IMR-90 (cell line): Measurements from ENCODE around the gene PBXIP1. TPM values are rescaled to one million over a fixed set of nuclear protein-coding genes. Genes with fewer than 3 reads are reported as not detected.

Source experiments
- ATAC-seq: fragments of 200-7000 bp; cut with Tn5 transposase; 2 replicates; pipeline ENCODE4 v1.9.1; 2020; ENCODE audit warnings: low read depth, mild to moderate bottlenecking, moderate library complexity
- BruUV-seq: library from RNA; stranded (reverse); fragments of 400-500 nt; replicated peaks from 2 replicates; lab custom pipeline; 2021; lab: Mats Ljungman, UMichigan
- CTCF ChIA-PET: fragments of 300-600 bp; formaldehyde crosslinking; extraction: SDS; loops from one replicate; lab custom pipeline; 2021; ENCODE audit warnings: antibody characterized with exemption; lab: Yijun Ruan, JAX
- POLR2A ChIA-PET: fragments of 300-600 bp; sonication (Branson Sonifier 250); formaldehyde crosslinking; loops from one replicate; lab custom pipeline; 2022; ENCODE audit warnings: antibody characterized with exemption; ENCODE audit not compliant: unreplicated experiment; lab: Charles Lee
- DNase-seq: peaks from one replicate; pipeline ENCODE4 v3.0.0; 2013
- H2AFZ ChIP-seq: replicated peaks from 2 replicates; pipeline ENCODE3; 2013; ENCODE audit warnings: low read length, mild to moderate bottlenecking; ENCODE audit not compliant: poor library complexity
- H2AK5ac ChIP-seq: 2 replicates; pipeline ENCODE4 v1.6.1; 2013; ENCODE audit warnings: low read depth, low read length, inconsistent platforms
- H2AK9ac ChIP-seq: replicated peaks from 2 replicates; pipeline ENCODE3; 2013; ENCODE audit warnings: mild to moderate bottlenecking, low read depth, low read length, moderate library complexity; ENCODE audit not compliant: poor library complexity
- H2BK120ac ChIP-seq: 2 replicates; pipeline ENCODE4 v1.6.1; 2013; ENCODE audit warnings: low read depth, low read length, inconsistent platforms
- H2BK15ac ChIP-seq: 3 replicates; pipeline ENCODE4 v1.6.1; 2013; ENCODE audit warnings: low read depth, low read length, inconsistent platforms
- H2BK20ac ChIP-seq: 2 replicates; pipeline ENCODE4 v1.6.1; 2013; ENCODE audit warnings: low read depth, mild to moderate bottlenecking, inconsistent platforms, low read length, moderate library complexity
- H2BK5ac ChIP-seq: 2 replicates; pipeline ENCODE4 v1.6.1; 2013; ENCODE audit warnings: mild to moderate bottlenecking, low read depth, low read length, inconsistent platforms; ENCODE audit not compliant: poor library complexity, severe bottlenecking
- H3K14ac ChIP-seq: replicated peaks from 2 replicates; pipeline ENCODE4 v1.6.1; 2013; ENCODE audit warnings: low read depth, low read length, inconsistent platforms
- H3K18ac ChIP-seq: 2 replicates; pipeline ENCODE4 v1.6.1; 2013; ENCODE audit warnings: low read depth, low read length, control low read depth
- H3K23ac ChIP-seq: 2 replicates; pipeline ENCODE4 v1.6.1; 2013; ENCODE audit warnings: low read depth, low read length, inconsistent platforms
- H3K27ac ChIP-seq: 2 replicates; pipeline ENCODE4 v1.5.1; 2013; ENCODE audit warnings: mild to moderate bottlenecking, control low read depth, low read length; ENCODE audit not compliant: insufficient read depth
- H3K27me3 ChIP-seq: 2 replicates; pipeline ENCODE4 v1.6.1; 2013; ENCODE audit warnings: low read length; ENCODE audit not compliant: control insufficient read depth, insufficient read depth
- H3K36me3 ChIP-seq: 2 replicates; pipeline ENCODE4 v1.6.1; 2013; ENCODE audit warnings: low read length, mixed read lengths; ENCODE audit not compliant: control insufficient read depth, insufficient read depth
- H3K4ac ChIP-seq: 2 replicates; pipeline ENCODE4 v1.6.1; 2013; ENCODE audit warnings: low read depth, low read length, inconsistent platforms
- H3K4me1 ChIP-seq: 2 replicates; pipeline ENCODE4 v1.6.1; 2013; ENCODE audit warnings: low read length, mixed read lengths; ENCODE audit not compliant: control insufficient read depth, insufficient read depth
- H3K4me2 ChIP-seq: 2 replicates; pipeline ENCODE4 v1.6.1; 2013; ENCODE audit warnings: low read depth, mild to moderate bottlenecking, control low read depth, low read length, moderate library complexity
- H3K4me3 ChIP-seq: 2 replicates; pipeline ENCODE4 v1.5.1; 2013; ENCODE audit warnings: low read depth, mild to moderate bottlenecking, control low read depth, low read length, moderate library complexity; ENCODE audit not compliant: insufficient read depth
- H3K56ac ChIP-seq: 2 replicates; pipeline ENCODE4 v1.6.1; 2013; ENCODE audit warnings: low read length, inconsistent platforms; ENCODE audit not compliant: insufficient read depth; ENCODE audit errors: extremely low read depth
- H3K79me1 ChIP-seq, 2 experiments: 2 replicates each; pipeline ENCODE4 v1.6.1; 2013; ENCODE audit warnings: low read length in 2 of 2, inconsistent platforms in 1 of 2, low read depth in 1 of 2
- H3K9ac ChIP-seq: 2 replicates; pipeline ENCODE4 v1.6.1; 2013; ENCODE audit warnings: low read depth, low read length, control low read depth
- H3K9me1 ChIP-seq: 2 replicates; pipeline ENCODE4 v1.6.1; 2013; ENCODE audit warnings: low read length, inconsistent platforms; ENCODE audit not compliant: insufficient read depth
- H3K9me3 ChIP-seq: 2 replicates; pipeline ENCODE4 v1.6.1; 2013; ENCODE audit warnings: low read length; ENCODE audit not compliant: control insufficient read depth, insufficient read depth
- H4K20me1 ChIP-seq: 2 replicates; pipeline ENCODE4 v1.6.1; 2013; ENCODE audit warnings: low read length, inconsistent platforms; ENCODE audit not compliant: insufficient read depth
- H4K5ac ChIP-seq: 2 replicates; pipeline ENCODE4 v1.6.1; 2013; ENCODE audit warnings: mild to moderate bottlenecking, low read depth, low read length, control low read depth
- H4K8ac ChIP-seq, 2 experiments: 2 replicates each; pipeline ENCODE4 v1.6.1; 2013; ENCODE audit warnings: low read depth in 2 of 2, low read length in 2 of 2, control low read depth in 1 of 2, inconsistent platforms in 1 of 2
- H4K91ac ChIP-seq: 2 replicates; pipeline ENCODE4 v1.6.1; 2013; ENCODE audit warnings: low read depth, low read length, inconsistent platforms; ENCODE audit not compliant: insufficient read depth
- BHLHE40 ChIP-seq: fragments of 150-350 bp; IDR thresholded peaks from 2 replicates; pipeline ENCODE4 v1.6.1; 2016; ENCODE audit warnings: mild to moderate bottlenecking, low read depth, low read length
- CEBPB ChIP-seq: IDR thresholded peaks from 2 replicates; pipeline ENCODE4 v1.6.1; 2012; ENCODE audit warnings: low read depth, low read length, improper control_type of control experiment
- FOS ChIP-seq: fragments of 150-350 bp; IDR thresholded peaks from 2 replicates; pipeline ENCODE4 v1.6.1; 2016; ENCODE audit warnings: low read depth, low read length
- MAFK ChIP-seq: IDR thresholded peaks from 2 replicates; pipeline ENCODE4 v1.6.1; 2012; ENCODE audit warnings: low read depth, low read length, improper control_type of control experiment
- MAZ ChIP-seq: IDR thresholded peaks from 2 replicates; pipeline ENCODE4 v1.6.1; 2012; ENCODE audit warnings: low read depth, mild to moderate bottlenecking, low read length, improper control_type of control experiment, moderate library complexity, borderline replicate concordance
- MXI1 ChIP-seq: IDR thresholded peaks from 2 replicates; pipeline ENCODE4 v1.6.1; 2012; ENCODE audit warnings: low read depth, mild to moderate bottlenecking, low read length, moderate library complexity, borderline replicate concordance
- NFE2L2 ChIP-seq: fragments of 150-350 bp; IDR thresholded peaks from 2 replicates; pipeline ENCODE4 v1.6.1; 2016; ENCODE audit warnings: low read depth, mild to moderate bottlenecking, low read length
- POLR2A ChIP-seq: IDR thresholded peaks from 2 replicates; pipeline ENCODE4 v1.6.1; 2012; ENCODE audit warnings: mild to moderate bottlenecking, low read depth, low read length
- RAD21 ChIP-seq: IDR thresholded peaks from 2 replicates; pipeline ENCODE4 v1.6.1; 2012; ENCODE audit warnings: low read length, improper control_type of control experiment
- RCOR1 ChIP-seq: IDR thresholded peaks from 2 replicates; pipeline ENCODE4 v1.6.1; 2012; ENCODE audit warnings: mild to moderate bottlenecking, low read length, improper control_type of control experiment; ENCODE audit not compliant: insufficient replicate concordance
- RFX5 ChIP-seq: IDR thresholded peaks from 2 replicates; pipeline ENCODE4 v1.8.0; 2012; ENCODE audit warnings: low read depth, mild to moderate bottlenecking, low read length, moderate library complexity
- SMC3 ChIP-seq: fragments of 150-350 bp; IDR thresholded peaks from 2 replicates; pipeline ENCODE4 v1.6.1; 2016; ENCODE audit warnings: low read depth, mild to moderate bottlenecking, antibody characterized with exemption, low read length, moderate library complexity
- WGBS, 2 experiments: methylation state at CpG; one replicate each; pipeline versions ENCODE4 v1.1.5 to v1.1.7; 2013; ENCODE audit warnings: missing lambda C conversion rate in 2 of 2; ENCODE audit not compliant: insufficient read length in 1 of 2; ENCODE audit errors: extremely low coverage in 2 of 2; 5-methylcytosine and 5-hydroxymethylcytosine counted together
- dilution Hi-C: fragments of 300-500 bp; cut with HindIII; formaldehyde crosslinking; loops from one replicate; pipeline ENCODE4 v1.14.3; 2018; ENCODE audit warnings: low sequenced_read_pairs; ENCODE audit not compliant: unreplicated experiment
- in situ Hi-C: fragments of 300-500 bp; cut with MboI; formaldehyde crosslinking; loops from 3 replicates; pipeline ENCODE4 v1.14.3; 2019; ENCODE audit warnings: low sequenced_read_pairs, inconsistent platforms, mixed read lengths
- intact Hi-C: fragments of 100-400 bp; cut with micrococcal nuclease; formaldehyde crosslinking; loops from 2 replicates; pipeline ENCODE4 v1.10.0; 2022
- polyA plus RNA-seq, 3 experiments: library from polyadenylated mRNA; depleted of rRNA; stranded (reverse); fragments of >200 nt; gene quantifications; 2 replicates each; pipeline ENCODE4 v1.2.3, GENCODE V29; 2012; ENCODE audit warnings: low replicate concordance in 1 of 3
- total RNA-seq: library from RNA; depleted of rRNA; stranded (reverse); fragments of >200 nt; gene quantifications from 2 replicates; pipeline ENCODE4 v1.2.3, GENCODE V29; 2012
- TF ChIP-seq, protein P1 (sequence below): conservative IDR thresholded peaks from 2 replicates; pipeline ENCODE4 v1.5.1; 2012; ENCODE audit warnings: mild to moderate bottlenecking, low read depth, low read length, improper control_type of control experiment

The PBXIP1 gene
- total and polyA plus RNA-seq, 2 of the 4 experiments (the other 2 are of a cell fraction), result 28.3 to 44.2 TPM

DNA sequence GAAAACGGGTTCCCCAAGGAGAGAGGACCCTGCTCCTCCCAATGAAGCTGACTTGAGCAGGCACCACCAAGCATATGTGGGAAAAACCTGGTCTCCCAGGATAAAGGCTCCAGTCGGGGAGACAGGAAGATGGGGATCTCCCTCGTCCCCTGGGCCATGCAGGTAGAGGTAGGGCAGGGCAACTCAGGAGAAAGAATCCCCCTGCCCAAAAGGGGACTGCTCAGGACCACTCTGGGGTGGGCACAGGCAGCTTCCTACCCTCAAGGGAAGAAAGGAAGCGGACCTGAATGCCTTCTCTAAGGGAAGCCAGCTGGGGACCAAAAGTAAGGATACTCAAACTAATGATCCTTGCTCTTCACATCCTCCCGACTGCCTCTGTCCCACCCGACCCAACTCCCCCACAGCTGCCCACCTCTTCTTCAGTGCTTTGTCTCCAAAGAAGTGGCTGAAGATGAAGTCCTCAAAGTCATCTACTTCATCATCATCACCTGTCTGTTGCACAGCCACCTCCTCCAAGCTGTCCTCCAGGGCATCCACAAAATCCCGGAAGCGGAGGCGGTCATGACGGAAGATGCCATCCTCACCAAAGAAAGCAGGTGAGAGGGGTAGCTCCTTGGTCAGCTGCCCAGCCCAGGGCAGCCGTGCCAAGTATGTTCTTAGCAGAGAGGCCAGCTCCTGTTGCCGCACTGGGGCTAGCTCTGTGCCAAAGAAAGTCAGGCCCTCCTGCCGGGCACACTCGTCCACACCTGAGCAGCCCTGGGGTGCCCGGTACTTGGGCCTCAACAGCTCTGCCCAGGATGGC is 10.5 kb downstream of the PBXIP1 start (continued):
- TF ChIP-seq RAD21, result no peak

DNA sequence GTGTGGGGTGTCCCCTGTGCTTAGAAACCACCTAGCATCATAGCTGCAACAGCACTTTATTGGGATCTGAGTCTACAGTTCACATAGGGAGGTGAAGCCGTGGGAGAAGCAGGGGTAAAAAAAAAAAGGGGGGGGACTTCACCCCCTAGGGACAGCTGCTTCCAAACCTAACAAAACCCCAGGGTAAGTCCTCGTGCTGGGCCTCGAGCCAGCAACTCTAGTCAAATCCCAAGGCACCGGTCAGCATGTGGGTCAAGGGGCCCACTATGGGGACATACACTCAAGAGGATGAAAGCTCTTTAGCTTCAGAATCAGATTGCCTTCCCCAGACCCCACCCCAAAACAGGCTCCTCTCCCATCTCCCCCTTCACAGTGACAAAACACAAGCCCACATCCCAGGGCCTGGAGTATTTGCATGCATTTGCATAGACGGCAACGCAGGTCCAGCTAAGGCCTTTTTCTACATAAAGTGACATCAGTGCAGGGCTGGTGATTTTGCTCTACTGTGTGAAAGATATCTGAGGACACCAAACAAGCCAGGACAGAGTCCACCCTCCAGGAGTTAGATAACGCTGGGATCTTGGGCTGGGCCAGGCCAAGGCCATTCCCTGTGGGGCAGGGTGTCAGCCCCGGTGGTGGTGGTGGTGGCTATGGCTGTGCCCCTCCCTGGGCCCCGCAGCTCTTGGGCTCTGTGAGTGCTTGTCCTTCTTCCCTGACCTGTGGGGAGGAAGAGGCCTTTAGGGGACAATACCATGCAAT is 11.3 kb downstream of the PBXIP1 start:
- no peak overlapping the region for H3K56ac ChIP-seq
- H2AK5ac ChIP-seq, result no peak overlapping the region
- H3K4me1 ChIP-seq, result no peaks in the 10 kb centered on the region; the same call in 1 of the 2 replicates
- no peak overlapping the region for H3K4ac ChIP-seq
- no peak overlapping the region for H4K8ac ChIP-seq
- no peak for TF ChIP-seq FOS
- no peak for TF ChIP-seq MAZ
- TF ChIP-seq MAFK, result no peak
- TF ChIP-seq POLR2A, result no peak
- no peak for TF ChIP-seq BHLHE40
- no peak for TF ChIP-seq RCOR1
- TF ChIP-seq SMC3, result no peak
- no peak for TF ChIP-seq NFE2L2
- no peak for TF ChIP-seq MXI1
- TF ChIP-seq CEBPB, result no peak
- no peak for TF ChIP-seq RAD21
- TF ChIP-seq, protein P1, sequence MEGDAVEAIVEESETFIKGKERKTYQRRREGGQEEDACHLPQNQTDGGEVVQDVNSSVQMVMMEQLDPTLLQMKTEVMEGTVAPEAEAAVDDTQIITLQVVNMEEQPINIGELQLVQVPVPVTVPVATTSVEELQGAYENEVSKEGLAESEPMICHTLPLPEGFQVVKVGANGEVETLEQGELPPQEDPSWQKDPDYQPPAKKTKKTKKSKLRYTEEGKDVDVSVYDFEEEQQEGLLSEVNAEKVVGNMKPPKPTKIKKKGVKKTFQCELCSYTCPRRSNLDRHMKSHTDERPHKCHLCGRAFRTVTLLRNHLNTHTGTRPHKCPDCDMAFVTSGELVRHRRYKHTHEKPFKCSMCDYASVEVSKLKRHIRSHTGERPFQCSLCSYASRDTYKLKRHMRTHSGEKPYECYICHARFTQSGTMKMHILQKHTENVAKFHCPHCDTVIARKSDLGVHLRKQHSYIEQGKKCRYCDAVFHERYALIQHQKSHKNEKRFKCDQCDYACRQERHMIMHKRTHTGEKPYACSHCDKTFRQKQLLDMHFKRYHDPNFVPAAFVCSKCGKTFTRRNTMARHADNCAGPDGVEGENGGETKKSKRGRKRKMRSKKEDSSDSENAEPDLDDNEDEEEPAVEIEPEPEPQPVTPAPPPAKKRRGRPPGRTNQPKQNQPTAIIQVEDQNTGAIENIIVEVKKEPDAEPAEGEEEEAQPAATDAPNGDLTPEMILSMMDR, result no peak
- TF ChIP-seq RFX5, result no peak
- no peak for ATAC-seq
- H2BK5ac ChIP-seq, result no peak overlapping the region
- no peaks in the 10 kb centered on the region; the same call in 1 of the 2 replicates for H3K9me1 ChIP-seq
- H3K9me3 ChIP-seq, result no peaks in the 10 kb centered on the region
- no peak overlapping the region for H2AK9ac ChIP-seq
- ChIA-PET CTCF (interaction anchor here (0.6 to 1.1 kb wide), 2 partner anchors 16 to 33 kb away, joined by 3 read pairs; partner anchors contain the start of gene PYGO2), POLR2A (interaction anchor here (0.5 kb wide), 1 partner anchor 386 kb away, joined by 8 read pairs; the partner anchor contains the start of gene UBE2Q1)
- H3K27me3 ChIP-seq, result no peaks in the 10 kb centered on the region
- peaks cover 36% of the 10 kb centered on the region for H3K36me3 ChIP-seq
- no peak overlapping the region for H3K18ac ChIP-seq
- dilution Hi-C loops (no loop called here), in situ Hi-C loops (no loop called here), intact Hi-C loops (no loop called here)
- no peak overlapping the region for H4K5ac ChIP-seq
- DNase-seq, result no peak
- H2BK15ac ChIP-seq, result no peak overlapping the region
- no peaks in the 10 kb centered on the region; the same call in 1 of the 2 replicates for H4K20me1 ChIP-seq
- H3K4me2 ChIP-seq, result no peak overlapping the region
- H3K9ac ChIP-seq, result no peak overlapping the region
- no peak overlapping the region for H2AFZ ChIP-seq
- no TSS peak for BruUV-seq
- H3K79me1 ChIP-seq, result no peaks in the 10 kb centered on the region
- H2BK120ac ChIP-seq, result no peak overlapping the region
- H3K27ac ChIP-seq, result no peak overlapping the region
- H3K14ac ChIP-seq, result no peak overlapping the region
- H2BK20ac ChIP-seq, result no peak overlapping the region
- WGBS, 2 experiments, result 12% methylated on average over 4 of the region's 9 CpGs; no CpG with 5 or more reads in 1 of the 2 experiments
- H3K4me3 ChIP-seq, result no peak overlapping the region
- H3K23ac ChIP-seq, result no peak overlapping the region
- H4K91ac ChIP-seq, result no peak overlapping the region
